ENCODE data around the gene KIF21A. TPM values are rescaled to one million over a fixed set of nuclear protein-coding genes. Genes with fewer than 3 reads are reported as not detected.
A peak's percentile ranks its signal among the peaks of the same experiment; 100 is the strongest.
"Not testable (repeated sequence)": the region's sequence is repeated elsewhere in the genome, so short reads cannot be mapped to it uniquely, and the experiment has no call there.

The KIF21A gene
- polyA plus RNA-seq, 4 donors = 32.6 to 40.7 (median 36.9) TPM

DNA sequence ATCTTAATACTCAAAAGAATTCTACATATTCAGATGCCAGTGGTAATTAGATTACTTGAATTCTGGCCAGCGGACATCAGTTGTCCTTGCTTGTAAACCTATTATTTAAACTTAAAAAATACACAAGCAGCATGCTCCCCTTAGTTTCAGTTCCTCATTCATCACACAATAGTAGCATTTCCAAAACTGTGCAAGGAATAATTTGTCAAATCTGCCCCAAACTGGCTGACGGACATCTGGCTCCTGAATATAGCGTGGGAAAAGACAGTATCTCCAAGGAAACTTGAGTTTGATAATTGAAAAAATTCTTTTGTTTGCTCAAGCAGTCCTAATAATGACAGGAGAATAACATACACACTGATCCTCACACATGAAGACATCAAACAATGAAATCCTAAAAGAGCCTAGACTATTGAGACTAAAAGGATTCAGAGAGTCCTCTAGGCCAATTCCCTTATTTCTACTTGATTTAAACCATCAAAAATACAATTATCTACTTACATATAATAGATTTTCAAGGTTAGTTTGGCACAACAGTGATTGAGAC is 90.4 kb downstream of the KIF21A start:
- no peak for DNase-seq (ENCODE audit: low read depth in 4 of 4, low spot score in 3 of 4)

DNA sequence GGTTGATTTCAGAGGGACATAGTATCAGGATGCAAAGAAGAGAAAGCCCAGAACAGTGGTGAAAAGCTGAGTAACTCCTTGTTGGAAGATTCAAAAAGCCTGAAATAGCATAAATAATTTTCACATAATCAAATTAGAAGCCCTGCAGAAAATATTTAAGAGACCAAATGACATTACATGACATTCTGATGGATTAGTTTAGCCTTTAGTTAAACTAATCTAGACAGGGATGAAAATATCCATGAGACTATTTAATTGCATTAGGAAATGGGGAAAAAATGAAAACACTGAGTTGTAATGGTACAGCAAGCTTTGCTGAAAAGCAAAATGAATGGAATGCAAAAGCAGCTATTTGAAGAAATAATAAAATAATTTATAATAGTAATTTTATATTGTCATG is 91.8 kb downstream of the KIF21A start:
- no peak for DNase-seq (ENCODE audit: low read depth in 4 of 4, low spot score in 3 of 4)

DNA sequence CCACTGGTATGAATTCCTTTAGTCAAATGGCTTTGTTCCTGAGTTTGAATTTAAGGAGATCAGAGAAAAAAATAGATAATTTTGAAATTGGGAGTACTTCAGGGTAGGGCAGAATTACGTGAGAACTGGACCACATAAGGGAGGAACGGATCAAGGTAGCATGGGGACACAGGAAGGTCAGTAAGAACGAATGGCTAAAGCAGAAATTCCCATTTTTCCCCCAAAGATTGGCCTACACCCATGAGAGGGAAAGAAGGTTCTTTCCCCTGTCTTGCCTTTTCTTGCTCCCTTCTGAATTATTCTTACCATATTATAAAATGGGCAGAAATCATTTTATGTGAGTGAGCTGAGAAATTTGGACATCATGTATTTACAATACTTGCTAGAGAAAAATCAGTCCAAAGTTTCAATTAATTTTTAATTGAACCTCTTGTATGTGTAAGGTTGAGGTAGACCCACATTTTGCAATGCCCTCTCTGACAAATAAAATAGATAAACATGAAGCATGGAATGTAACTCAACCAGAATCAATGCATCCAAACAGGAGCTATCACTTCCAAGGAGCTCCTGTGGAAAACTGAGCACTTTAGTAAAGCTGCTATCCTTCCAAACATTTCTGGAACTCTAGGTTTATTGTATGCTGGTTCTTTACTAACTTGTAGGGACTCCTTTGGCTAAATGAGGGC is 93.8 kb downstream of the KIF21A start:
- DNase-seq (ENCODE audit: low read depth in 4 of 4, low spot score in 3 of 4) = no peak

DNA sequence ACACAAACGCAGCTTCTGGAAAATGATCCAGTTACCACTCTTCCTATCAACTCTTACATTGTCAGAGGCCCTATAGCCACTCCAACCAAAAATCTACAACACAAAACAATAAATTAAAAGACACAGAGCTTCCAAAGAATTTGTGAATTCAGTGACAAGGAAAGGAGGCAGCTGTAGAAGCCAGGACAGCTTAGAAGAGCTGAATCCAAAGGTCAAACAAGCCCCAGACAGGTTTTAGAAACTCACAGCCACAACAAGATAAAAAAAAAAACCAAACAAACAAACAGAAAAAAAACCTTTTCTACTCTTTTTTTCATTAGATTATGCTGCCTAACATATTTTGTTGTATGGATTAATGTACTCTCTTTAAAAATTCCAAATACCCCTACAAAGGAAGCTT is 94.4 kb downstream of the KIF21A start:
- DNase-seq (ENCODE audit: low read depth in 4 of 4, low spot score in 3 of 4) = no peak

DNA sequence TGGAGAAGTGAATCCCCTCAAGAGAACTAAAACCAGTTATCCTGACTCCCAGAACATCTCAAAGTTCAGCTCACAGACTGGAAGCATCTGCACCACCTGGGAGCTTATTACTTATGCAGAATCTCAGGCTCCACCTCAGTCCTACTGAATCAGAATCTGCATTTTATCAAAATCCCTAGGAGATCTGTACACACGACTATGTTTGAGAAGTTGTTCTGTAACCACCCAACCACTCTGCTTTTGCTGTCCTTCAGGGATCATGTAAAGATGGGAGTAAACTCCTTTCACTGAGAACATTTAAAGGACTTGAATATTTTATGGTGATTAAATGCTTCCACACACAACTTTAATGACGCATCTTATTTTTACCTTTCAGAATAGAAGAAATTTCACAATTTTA is 98.0 kb downstream of the KIF21A start:
- DNase-seq (ENCODE audit: low read depth in 4 of 4, low spot score in 3 of 4) = no peak

DNA sequence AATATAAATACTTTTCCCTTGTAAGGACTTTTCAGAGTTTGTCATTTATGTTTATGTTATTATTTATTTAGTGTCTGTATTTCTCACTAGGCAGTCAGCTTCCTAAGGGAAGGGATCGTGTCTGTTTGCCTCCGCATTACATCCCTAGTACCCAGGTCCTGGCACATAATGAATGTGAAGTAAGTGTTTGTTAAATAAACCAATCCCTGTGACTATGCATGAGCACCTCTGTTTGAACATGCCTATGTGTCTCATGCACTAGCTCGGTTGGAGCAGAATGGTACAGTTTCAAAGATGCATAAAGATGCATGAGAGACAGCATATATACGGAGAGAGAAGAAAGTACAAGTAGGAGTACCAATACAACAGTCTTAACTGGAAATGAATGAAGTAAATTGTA is 99.3 kb downstream of the KIF21A start:
- DNase-seq (ENCODE audit: low read depth in 4 of 4, low spot score in 3 of 4) = no peak

DNA sequence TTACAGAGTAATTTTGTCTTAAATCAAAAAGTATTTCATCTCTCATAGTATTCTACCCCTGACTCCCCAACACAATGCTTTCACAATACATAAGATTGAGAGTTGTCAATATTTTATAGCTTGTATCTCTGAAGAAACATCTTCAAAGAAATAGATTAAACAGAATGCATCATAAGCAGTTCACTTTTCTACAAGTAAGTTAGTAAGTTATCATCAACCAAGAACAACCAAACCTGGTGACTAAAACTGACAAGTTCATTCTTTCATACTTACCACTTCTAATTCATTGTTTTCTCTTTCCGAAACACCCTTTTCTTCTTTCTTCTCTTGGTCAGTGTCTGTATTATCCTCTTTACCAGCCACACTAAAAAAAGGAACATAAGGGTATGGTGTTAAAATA is 101.2 kb downstream of the KIF21A start:
- DNase-seq (ENCODE audit: low read depth in 4 of 4, low spot score in 3 of 4) = no peak

DNA sequence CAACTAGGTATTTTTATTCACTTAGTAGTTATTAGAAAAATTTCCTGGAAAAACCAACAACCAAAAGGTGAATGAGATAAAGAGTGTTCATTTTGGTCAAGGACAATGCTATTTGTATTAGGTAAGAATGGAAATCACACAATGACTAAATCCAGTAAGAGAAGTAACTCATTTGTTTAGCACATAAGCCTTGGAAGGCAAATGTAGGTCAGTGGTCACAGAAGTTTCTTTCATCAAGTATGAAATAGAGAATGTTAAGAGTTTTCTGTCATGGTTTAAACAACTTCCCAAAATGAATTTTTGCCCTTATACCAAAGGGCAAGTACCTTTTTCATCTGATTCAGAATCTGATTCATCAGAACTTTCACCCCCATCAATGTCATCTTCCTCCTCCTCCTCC is 101.7 kb downstream of the KIF21A start:
- DNase-seq (ENCODE audit: low read depth in 4 of 4, low spot score in 3 of 4) = no peak

DNA sequence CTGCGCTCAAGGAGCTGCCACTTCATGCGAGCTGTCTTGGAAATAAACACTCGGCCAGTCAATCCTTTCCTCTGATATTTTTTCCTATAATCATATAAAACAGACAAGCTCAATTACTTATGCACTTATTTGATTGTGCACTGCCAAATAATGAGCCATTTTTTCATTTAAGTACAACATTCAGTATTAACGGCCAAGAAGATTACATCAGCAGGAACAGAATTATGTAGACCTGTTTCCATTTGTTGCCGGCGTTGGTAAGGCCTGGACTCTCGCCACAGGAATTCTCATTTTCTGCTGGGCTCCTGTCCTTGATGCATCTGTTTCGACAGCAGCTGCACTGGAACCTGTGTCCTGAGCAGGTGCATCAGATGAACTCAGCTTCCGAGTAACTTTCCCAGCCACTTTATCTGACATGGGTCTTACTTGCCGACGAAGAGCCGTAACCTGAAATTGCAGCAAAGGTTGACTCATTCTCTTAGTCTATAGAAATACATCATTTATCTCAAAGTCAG is 110.2 kb downstream of the KIF21A start:
- DNase-seq (ENCODE audit: low read depth in 4 of 4, low spot score in 3 of 4) = no peak

DNA sequence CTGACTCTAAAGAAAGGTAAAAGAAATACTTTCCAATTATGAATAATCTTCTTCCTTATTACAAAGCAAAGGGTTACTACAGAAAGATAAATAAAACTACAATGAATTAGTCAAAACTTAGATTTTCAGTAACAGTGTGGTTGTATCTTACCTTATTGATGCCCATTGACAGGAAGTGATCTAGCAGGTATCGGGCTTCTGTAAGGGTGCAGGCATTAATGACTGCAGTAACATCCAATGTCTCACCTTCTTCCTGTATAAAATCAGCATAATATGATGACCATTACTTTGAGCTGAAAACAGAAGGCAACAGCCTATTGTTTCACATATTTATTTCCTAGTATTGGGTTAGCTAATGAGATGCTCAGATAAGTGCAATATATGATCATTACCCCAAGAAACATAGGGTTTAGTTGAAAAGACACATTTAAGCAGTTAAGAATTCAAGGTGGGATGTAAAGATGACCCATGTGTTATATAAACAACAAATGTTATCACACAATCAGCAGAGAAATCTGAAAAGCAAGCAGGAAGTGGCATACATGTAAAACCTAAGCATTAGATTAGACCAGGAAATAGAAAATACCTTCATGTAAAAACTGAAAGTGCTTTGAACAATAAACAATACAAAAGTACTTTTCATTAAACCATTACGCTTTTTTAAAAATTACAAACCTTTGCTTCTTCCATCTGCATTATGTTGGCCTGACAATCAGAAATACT is 111.2 kb downstream of the KIF21A start:
- DNase-seq (ENCODE audit: low read depth in 4 of 4, low spot score in 3 of 4) = no peak

DNA sequence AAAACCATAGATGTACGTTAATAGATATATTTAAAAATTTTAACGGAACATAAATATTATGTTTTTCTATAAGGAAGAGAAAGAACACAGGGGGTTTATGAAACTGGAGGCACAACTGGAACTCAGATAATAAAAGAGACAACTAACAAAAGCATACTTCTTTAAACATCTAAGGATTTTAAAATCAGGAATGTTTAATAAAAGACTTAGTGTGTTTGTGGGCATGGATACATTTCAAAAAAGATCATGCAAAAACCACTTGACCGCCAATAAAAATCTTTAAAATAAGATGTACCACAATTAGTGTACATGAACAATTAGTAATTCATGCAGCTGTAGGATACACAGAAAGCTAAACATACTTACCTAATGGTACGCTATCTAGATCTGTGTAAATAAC is 113.0 kb downstream of the KIF21A start:
- no peak for DNase-seq (ENCODE audit: low read depth in 4 of 4, low spot score in 3 of 4)

DNA sequence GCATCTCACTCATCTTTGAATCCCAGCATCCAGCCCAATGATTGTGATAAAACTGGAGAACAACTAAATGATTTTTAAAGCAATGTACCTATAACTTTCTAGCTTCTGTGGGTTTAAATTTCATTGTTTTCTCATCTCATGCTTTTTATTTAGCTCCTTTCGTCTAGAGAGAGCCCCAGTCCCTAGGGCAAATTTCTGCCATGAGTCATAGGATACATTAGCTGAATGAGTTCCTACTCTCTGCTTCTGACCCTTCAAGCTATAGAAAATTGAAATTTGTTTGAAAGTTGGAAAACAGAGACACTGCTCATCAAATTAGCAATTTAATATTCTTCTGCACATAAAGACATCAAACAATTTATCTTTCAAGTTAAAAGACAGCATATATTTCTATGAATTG is 113.9 kb downstream of the KIF21A start:
- DNase-seq (ENCODE audit: low read depth in 4 of 4, low spot score in 3 of 4) = no peak

DNA sequence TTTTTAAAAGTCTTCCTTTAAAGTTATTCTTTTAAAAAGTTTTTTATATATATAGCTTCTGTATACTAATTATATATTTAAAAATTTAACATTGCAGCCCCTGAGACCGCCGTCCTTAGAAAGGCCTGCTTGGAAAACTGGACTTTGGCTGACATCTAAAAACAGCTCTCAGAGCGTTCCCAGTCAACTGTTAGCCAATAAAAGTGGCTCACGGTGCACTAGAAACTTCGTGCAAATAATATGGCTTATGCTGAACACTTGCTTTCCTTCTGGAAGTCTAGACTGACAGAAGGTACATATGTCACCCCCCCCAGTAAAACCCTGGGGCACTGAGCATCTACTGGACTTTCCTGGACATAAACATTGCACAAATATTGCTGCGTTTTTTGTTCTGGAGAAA is 115.0 kb downstream of the KIF21A start:
- no peak for DNase-seq (ENCODE audit: low read depth in 4 of 4, low spot score in 3 of 4)

DNA sequence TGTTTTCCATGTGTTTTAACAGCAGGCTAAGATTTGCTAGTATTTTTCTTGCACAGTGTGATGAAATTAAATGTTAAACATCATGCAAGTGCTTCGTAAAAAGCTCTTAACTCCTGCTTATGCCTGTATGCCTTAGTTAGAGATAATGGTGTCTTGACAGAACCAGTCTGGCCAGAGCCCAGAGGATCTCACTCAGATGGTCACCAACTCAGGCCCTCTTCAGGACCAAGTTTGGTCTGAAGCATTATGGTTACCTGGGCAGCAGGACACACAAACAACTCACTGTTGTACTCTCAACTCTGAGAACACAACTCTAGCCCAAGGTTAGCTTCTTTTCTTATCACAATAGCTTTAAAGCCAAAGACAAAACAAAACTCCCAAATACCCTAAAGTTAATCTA is 115.4 kb downstream of the KIF21A start:
- no peak for DNase-seq (ENCODE audit: low read depth in 4 of 4, low spot score in 3 of 4)

DNA sequence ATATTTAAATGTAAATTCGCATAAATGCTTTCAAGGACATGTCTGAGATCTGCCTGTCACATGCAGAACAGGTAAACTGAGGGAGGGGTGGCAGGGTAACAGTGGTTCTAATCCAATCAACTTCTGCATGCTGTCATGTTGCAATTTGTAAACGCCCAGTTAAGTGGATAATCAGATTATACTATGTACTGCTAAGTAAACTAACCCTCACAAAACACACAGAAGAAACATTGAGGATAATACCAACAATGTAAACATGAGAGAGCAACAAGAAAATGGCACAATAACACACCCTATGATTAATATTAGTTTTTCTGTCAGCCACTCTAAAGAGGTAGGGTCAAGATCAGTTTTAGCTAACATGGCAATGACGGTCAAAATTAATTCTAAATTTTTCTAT is 123.7 kb downstream of the KIF21A start:
- DNase-seq (ENCODE audit: low read depth in 4 of 4, low spot score in 3 of 4) = no peak

DNA sequence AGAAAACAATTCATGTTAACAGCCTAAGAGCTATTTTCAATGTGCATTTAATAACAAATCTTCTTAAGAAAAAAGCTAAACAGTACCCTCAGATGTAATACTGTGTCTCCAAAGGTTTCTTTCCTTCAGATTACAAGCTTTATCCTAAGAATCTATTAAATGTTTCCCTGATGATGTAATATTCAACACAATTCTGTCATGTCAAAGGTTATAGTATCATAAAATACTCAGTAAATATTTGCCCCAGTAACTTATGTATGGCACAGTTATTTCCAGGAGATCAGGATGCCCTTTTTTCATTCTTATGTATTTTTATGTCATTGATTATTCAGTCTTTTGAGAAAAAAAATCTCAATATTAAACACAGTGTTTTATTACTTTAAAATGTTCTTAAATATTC is 128.4 kb downstream of the KIF21A start:
- no peak for DNase-seq (ENCODE audit: low read depth in 4 of 4, low spot score in 3 of 4)

DNA sequence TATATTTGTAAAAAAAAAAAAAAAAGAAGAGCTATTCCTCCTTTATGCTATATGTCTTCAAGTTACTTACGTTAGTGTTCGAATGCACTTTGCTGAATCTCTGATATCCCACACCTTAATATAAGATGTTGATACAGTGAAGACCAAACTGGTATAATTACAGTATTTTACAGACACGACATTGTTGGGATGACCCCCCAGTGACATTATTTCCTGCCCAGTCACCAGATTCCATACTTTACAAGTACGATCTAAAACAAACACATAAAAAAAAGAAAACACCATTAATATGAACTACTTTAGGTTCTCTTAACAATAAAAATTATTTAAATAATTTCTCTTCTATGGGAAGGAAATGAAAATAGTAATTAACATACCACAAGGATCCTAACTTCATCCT is 133.4 kb downstream of the KIF21A start:
- DNase-seq (ENCODE audit: low read depth in 4 of 4, low spot score in 3 of 4) = no peak

DNA sequence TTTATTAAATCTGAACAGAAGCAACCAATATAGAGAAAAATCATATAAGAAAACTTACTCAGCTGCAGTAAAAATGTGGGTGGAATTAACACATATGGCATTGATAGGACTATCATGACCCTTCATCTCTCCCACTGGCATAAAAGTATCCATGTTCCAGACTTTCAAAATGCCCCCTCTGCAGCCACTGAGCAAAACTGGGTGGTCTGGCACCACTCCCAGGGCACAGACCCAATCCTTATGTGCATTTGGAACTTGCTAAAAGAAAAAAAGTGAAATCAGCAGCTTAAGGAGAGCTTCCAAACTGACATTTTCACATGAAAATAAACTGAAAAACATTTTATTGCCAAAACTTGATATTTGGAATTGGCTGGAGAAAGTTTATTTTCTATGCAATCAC is 141.5 kb downstream of the KIF21A start:
- DNase-seq (ENCODE audit: low read depth in 4 of 4, low spot score in 3 of 4) = no peak

DNA sequence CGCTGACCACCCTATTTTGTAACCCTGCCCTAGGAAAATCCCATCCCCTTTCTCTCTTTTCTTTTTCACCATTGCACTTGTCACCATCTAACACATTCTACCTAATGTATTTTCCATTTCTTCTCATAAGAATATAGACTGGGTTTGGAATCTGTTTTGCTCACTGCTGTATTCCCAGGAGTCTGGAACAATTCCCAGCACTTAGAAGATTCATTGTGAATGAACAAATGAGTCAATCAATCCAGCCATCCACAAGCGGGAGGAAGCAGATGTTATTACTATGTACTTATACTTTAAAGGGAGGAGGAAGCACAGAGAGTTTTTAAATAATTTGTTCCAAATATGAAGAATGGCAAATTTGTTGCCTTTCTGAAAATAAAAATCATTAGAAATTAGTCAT is 142.1 kb downstream of the KIF21A start:
- no peak for DNase-seq (ENCODE audit: low read depth in 4 of 4, low spot score in 3 of 4)

DNA sequence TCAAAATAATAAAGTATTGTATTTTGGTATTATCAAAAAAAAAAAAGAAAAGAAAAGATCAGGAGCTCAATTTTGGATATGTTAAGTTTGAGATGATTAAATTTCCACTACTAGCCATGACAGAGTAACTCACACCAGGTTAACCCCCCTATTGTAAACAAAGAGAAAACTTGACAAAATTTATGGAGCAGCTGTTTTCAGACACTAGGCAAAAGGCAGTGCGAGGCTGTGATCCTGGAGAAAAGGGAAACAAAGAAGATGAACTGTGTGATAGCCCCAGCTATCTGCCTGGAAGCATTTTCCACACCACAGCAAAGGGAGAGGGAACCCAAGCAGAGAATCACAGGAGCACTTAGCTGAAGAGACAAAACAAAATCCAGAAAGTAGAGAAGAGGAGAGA is 145.0 kb downstream of the KIF21A start:
- DNase-seq (ENCODE audit: low read depth in 4 of 4, low spot score in 3 of 4) = peak in 1 of 4 donors; percentile 22

DNA sequence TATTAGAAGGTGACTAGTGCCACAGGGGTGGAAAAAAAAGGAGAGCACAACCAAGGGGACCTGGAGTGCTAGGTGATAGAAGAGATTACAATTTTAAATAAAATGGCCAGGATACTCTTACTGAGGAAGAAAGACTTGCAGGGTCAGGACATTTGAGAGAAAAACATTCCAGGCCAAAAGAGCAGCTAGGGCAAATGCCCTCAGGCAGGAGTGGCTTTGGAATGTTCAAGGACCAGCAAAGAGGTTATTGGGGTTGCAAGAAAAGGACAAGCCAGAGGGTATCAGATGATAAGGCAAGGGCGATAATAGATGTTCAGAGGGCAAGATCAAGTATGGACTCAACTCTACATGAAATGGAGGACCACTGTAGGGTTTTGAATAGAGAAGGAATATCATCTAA is 146.4 kb downstream of the KIF21A start:
- no peak for DNase-seq (ENCODE audit: low read depth in 4 of 4, low spot score in 3 of 4)

DNA sequence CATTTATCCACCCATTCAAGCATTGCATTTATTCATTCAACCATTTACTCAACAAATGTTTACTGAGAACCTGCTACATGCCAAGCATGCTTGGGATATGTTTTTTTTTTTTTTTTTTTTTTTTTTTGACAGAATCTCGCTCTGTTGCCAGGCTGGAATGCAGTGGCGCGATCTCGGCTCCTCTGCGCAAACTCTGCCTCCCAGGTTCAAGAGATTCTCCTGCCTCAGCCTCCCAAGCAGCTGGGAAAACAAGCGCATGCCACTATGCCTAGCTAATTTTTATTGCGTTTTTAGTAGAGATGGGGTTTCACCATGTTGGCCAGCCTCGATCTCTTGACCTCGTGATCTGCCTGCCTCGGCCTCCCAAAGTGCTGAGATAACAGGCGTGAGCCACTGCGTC is 147.3 kb downstream of the KIF21A start:
- DNase-seq (ENCODE audit: low read depth in 4 of 4, low spot score in 3 of 4) = not testable (repeated sequence)
